GM21825 (cell line): ENCODE measurements around the gene ZNF444.

Source experiments
- ATAC-seq: cut with Tn5 transposase; IDR thresholded peaks from one replicate; pipeline ENCODE4 v1.9.1; 2021; ENCODE audit warnings: mild to moderate bottlenecking, moderate library complexity; ENCODE audit not compliant: unreplicated experiment

ZNF444 gene

GRCh38 chr19:56106993-56107392, 34.1 kb upstream of the ZNF444 start:
- no peak for ATAC-seq

- no peak for ATAC-seq
Measured at GRCh38 chr19:56107626-56108351, 33.3 kb upstream of the ZNF444 start.

GRCh38 chr19:56108447-56109195, 32.5 kb upstream of the ZNF444 start:
- ATAC-seq: no peak

DNA sequence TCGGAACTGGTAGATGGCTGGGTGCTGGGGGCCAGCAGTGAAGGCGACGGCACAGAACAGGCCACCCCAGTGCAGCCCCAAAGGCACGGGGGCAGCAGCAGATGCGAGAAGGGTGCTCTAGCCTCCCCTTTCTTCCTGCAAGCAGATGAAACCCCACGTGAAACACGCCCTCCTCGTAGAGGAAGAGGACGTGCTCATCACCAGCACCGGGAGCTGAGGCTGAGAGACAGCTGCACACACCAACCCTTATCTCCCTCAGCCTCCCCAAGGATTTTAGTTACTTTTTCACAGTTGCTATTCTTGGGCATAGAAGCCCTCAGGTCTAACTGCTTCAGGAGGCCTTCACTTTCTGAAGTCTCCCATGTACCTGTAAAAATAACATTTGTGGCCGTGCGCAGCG, 31.9 kb upstream of the ZNF444 start:
- ATAC-seq: no peak

- no peak for ATAC-seq
Measured at GRCh38 chr19:56110515-56111448, 30.3 kb upstream of the ZNF444 start.

GRCh38 chr19:56111601-56112312, 29.3 kb upstream of the ZNF444 start:
- ATAC-seq: peak; percentile 69

- no peak for ATAC-seq
Measured at GRCh38 chr19:56112313-56112709, 28.8 kb upstream of the ZNF444 start.

DNA sequence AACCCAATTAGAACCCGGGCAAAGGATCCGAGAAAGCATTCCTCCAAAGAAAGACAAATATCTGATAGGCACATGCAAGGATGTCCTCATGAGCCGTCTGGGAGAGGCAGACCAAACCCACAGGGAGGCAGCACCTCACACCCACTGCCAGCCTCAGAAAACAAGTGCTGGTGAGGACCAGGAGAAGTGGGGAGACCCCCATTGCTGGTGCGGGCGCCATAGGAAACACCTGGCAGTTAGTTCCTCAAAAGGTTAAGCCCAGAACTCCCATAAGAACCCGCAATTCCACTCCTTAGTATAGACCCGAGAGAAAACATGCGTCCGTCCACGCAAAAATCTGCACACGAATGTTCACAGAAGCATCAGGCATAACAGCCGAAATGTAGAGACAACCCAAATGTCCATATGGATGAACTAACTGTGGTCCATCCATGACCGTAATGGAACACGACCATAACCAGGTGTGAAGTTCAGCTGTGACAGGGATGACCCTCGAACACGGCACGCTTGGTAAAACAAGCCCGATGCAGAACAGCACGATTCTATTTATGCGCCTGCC, 27.9 kb upstream of the ZNF444 start:
- no peak for ATAC-seq

- ATAC-seq: no peak
Measured at GRCh38 chr19:56114051-56114777, 26.9 kb upstream of the ZNF444 start.

- ATAC-seq: no peak
Measured at GRCh38 chr19:56114778-56115110, 26.3 kb upstream of the ZNF444 start.

GRCh38 chr19:56115490-56115889, 25.6 kb upstream of the ZNF444 start:
- no peak for ATAC-seq

DNA sequence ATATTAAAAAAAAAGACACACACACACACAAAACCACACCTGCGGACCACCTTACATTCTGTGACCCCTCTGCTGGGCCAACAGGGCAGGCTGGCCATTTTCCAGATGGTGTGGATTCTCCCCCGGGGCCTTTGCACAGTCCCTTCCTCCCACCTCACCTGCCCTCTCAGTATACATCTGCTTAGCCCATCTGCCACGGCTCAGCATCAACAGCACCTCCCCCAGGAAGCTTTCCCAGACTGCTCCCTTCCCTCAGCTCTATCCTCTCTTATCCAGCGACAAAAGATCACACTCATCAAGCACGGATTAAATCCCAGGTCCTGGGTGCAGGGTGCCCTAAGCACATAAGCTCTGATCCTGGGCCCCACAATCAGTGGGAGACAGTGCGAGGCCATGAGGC, 24.5 kb upstream of the ZNF444 start:
- no peak for ATAC-seq

- ATAC-seq: no peak
Measured at GRCh38 chr19:56117376-56117884, 23.7 kb upstream of the ZNF444 start.

DNA sequence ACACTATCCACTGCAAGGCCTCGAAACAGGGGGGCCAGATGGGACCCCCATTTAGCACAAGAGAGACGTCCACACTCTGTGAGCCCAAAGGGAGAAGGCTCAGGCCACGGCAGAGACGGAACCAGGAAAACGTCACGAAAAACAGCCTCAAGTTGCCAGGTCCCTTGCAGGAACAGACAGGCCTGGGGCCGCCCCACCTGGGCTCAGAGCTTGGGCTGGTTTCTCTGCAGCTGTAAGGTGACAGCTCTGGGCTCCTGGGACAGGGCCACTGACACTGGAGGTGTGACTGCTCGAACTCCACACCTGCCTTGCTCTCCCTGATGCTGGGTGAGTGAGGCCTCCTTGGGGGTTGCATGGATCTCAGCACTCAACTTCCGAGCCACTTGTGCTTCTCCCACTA, 23.2 kb upstream of the ZNF444 start:
- ATAC-seq: no peak

DNA sequence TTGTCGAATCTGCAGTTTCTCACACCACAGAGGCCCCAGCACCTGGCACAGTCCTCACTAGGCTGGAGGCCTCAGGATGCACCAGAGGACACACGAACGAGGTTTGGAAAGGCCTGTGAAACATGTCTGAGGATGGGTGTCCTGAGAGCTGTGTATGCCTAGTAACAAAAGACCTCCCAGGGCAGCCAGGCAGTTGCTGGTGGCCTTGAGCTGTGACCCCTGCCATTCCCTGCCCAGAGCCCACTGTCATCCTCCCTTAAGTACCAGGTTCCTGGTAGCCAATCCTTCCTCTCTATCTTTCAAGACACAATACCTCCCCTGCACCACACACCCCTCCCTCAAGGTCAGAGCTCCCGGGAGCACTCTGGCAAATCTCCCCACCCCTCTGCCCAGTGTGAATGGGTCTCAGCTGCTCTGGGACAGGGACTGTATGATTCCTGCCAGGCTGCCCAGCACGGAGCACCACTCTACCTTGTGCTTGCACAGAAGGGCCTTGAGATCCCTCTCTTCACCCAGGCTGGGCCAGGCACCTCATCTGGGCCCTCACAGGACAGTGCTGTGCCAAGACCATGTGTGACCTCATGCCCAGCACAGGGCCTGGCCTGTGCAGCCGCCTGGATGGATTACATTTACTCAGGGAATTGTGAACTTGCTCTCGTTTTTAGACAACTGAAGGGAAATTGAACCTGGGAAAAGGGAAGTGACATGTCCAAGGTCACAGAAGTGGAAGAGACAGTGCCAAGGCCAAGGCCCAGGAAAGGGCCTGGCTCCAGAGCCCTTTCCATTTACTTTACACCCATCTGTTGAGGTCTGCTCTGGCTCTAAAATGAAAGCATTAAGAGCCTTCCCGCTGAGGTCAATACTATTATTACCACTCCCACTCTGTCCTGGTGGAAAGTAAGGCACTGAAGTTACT, 22.2 kb upstream of the ZNF444 start:
- ATAC-seq: no peak

- ATAC-seq: no peak
Measured at GRCh38 chr19:56119582-56119978, 21.5 kb upstream of the ZNF444 start.

GRCh38 chr19:56120002-56120370, 21.1 kb upstream of the ZNF444 start:
- no peak for ATAC-seq

GRCh38 chr19:56120371-56121179, 20.5 kb upstream of the ZNF444 start:
- ATAC-seq: peak; percentile 22
